OCI-LY1 (cell line): ENCODE measurements around the gene CARD14.

Source experiments
- EZH2 ChIP-seq: fragments of 200-600 bp; sonication (generic), shearing (Covaris generic); IDR thresholded peaks from 2 replicates; pipeline ENCODE4 v1.8.0; 2017; ENCODE audit warnings: borderline replicate concordance, mixed run types, mild to moderate bottlenecking, antibody characterized with exemption, low read length, moderate library complexity, mixed read lengths
- TF ChIP-seq, protein P1 (sequence below): fragments of 200-600 bp; sonication (generic), shearing (Covaris generic); IDR thresholded peaks from 2 replicates; pipeline ENCODE4 v1.5.1; 2017; ENCODE audit warnings: mild to moderate bottlenecking, antibody characterized with exemption, low read length, moderate library complexity, mixed read lengths

DNA sequence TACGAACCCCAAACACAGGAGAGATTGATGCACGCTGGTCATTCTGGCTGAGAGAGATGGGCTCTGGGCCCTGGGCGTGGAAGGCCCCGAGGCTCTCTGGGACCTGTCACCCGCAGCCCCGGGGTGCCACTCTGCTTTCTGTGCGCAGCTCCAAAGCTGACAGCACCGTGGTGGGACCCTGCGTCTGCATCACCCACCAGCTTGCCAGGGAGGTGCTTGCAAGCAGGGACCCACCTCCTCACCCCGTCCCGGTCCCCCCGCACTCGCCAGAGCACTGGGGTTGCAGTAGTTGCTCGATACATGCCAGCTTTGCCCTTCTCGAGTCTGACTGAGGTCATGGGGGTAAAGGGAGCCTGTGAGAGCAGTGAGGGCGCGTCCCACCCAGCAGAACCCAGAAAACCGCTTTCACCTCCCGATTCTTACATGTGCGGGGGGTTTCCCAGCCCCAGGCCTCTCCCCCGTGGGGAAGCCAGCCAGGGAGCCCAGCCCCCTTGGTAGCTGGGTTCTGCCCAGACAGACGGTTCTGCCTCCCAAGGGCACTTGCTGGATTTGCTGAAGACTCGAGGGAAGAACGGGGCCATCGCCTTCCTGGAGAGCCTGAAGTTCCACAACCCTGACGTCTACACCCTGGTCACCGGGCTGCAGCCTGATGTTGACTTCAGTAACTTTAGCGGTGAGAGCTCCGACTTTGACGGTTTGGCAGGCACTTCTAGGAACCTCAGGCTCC is 12.5 kb downstream of the CARD14 start:
- TF ChIP-seq, protein P1, sequence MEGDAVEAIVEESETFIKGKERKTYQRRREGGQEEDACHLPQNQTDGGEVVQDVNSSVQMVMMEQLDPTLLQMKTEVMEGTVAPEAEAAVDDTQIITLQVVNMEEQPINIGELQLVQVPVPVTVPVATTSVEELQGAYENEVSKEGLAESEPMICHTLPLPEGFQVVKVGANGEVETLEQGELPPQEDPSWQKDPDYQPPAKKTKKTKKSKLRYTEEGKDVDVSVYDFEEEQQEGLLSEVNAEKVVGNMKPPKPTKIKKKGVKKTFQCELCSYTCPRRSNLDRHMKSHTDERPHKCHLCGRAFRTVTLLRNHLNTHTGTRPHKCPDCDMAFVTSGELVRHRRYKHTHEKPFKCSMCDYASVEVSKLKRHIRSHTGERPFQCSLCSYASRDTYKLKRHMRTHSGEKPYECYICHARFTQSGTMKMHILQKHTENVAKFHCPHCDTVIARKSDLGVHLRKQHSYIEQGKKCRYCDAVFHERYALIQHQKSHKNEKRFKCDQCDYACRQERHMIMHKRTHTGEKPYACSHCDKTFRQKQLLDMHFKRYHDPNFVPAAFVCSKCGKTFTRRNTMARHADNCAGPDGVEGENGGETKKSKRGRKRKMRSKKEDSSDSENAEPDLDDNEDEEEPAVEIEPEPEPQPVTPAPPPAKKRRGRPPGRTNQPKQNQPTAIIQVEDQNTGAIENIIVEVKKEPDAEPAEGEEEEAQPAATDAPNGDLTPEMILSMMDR: no peak
- no peak for TF ChIP-seq EZH2
